ENCODE results near the gene MKRN2. TPM values are rescaled to one million over a fixed set of nuclear protein-coding genes. Genes with fewer than 3 reads are reported as not detected.

Gene MKRN2
- total and polyA plus RNA-seq, 9 of the 15 experiments (the other 6 are each of a cell fraction or from before 2014, with no cell fraction given), result 29.4 to 63.2 (median 42.9) TPM

DNA sequence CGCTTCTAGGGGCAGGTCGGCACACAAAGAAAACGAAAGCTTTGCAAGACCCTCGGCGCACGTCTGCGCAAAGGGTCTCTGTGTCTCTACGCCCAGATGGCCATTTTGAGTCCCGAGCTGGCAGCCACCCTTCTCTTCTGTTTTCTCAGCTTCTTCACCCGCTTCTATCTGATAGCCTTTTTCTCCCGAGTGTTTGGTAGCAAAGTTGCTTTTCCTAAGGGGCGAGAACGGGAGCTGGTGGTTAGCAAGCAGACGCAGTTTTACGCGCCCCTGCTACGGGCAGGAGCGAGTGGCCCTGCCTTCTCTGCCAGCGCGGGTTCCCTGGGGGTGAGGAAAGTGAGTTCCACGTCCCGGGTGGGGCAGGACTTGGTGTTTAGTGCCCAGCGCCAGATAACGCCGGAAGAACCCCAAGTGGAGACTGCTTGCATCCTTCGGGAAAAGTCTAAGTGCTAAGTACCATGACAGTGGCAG, 2.9 kb upstream of the MKRN2 start (continued):
- TF ChIP-seq, protein P1, sequence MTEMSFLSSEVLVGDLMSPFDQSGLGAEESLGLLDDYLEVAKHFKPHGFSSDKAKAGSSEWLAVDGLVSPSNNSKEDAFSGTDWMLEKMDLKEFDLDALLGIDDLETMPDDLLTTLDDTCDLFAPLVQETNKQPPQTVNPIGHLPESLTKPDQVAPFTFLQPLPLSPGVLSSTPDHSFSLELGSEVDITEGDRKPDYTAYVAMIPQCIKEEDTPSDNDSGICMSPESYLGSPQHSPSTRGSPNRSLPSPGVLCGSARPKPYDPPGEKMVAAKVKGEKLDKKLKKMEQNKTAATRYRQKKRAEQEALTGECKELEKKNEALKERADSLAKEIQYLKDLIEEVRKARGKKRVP (CRISPR knock-in tag; IDR thresholded peaks at IDR 0.05), result no peak

DNA sequence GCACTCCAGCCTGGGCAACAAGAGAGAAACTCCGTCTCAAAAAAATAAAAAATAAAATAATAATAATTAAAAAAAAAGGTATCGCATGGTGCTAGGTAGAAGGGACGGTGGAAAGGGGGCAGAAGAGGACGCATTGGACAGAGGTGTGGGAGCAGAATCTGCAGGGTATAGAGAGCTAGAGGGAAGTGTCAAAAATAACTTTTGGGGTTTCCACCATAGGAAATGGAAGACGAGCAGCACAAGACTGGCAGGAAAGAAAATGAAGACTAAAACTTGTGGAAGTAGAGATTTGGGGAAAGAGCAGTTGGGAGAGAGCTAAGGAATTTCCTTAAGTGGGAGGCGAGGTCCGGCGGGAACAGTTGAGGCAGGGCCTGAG, 585 bp upstream of the MKRN2 start:
- peaks cover 44% of the 10 kb centered on the region for H3K79me2 ChIP-seq (ENCODE audit: control insufficient read depth, insufficient read depth, low read length)
- no peak for FAIRE-seq
- CTCF ChIA-PET (ENCODE audit: low intra/inter-chr PET ratio), result no interaction called here
- POLR2A ChIA-PET, result interaction anchor here (0.6 to 5.5 kb wide), 2 partner anchors 10 to 122 kb away, joined by 3 to 25 read pairs; partner anchors contain the start of gene MKRN2OS
- H4K20me1 ChIP-seq (replicated peaks; ENCODE audit: control insufficient read depth, insufficient read depth, low read length), result peaks cover 38% of the 10 kb centered on the region
- no peaks in the 10 kb centered on the region for H3K9me3 ChIP-seq (replicated peaks; ENCODE audit: control insufficient read depth, insufficient read depth, low read depth, low read length)
- in situ Hi-C loops (cut with MboI), result no loop called here
- TSS peak; percentile 83 for BruUV-seq (replicated peaks)
- intact Hi-C loops (cut with micrococcal nuclease), result loop anchor here (5.0 kb wide), 2 partner anchors 106 to 286 kb away; partner anchors contain the start of genes RAF1 and RPL32
- no peaks in the 10 kb centered on the region for H3K27me3 ChIP-seq (ENCODE audit: control insufficient read depth in 2 of 2, insufficient read depth in 2 of 2, low read length in 2 of 2)
- 1% methylated on average over 8 of the region's 8 CpGs for WGBS (ENCODE audit: insufficient coverage, low coverage, missing lambda C conversion rate)
- peak overlapping the region; percentile 91 for H3K27ac ChIP-seq (ENCODE audit: extremely low read depth, low read depth, low read length)
- no peak for DNase-seq (ENCODE audit: extremely low read depth in 1 of 4, low spot score in 3 of 4)
- H3K36me3 ChIP-seq (ENCODE audit: control insufficient read depth, insufficient read depth, low read length), result no peaks in the 10 kb centered on the region
- H3K9me1 ChIP-seq (ENCODE audit: control insufficient read depth, insufficient read depth, low read length), result peaks cover 7% of the 10 kb centered on the region
- peak overlapping the region; percentile 94 for H3K4me2 ChIP-seq (ENCODE audit: insufficient read depth, low read length)
- peak; percentile 4 for ATAC-seq
- H3K4me3 ChIP-seq, result peak overlapping the region; percentile 82
- peaks cover 17 to 22% of the 10 kb centered on the region in 2 experiments for H3K4me1 ChIP-seq (replicated peaks in 1 of 2; ENCODE audit: control insufficient read depth in 2 of 2, insufficient read depth in 2 of 2, low read length in 2 of 2)
- peak overlapping the region; percentile 82 to 99 for H3K9ac ChIP-seq (ENCODE audit: insufficient read depth in 1 of 2, low read depth in 2 of 2, low read length in 2 of 2)
- peak overlapping the region; percentile 94 for H2AFZ ChIP-seq (ENCODE audit: low read depth, low read length)
- TF ChIP-seq SMARCA4 (IDR thresholded peaks at IDR 0.05), result 0 out of 2 replicates have a peak, but pooled peaks have one; percentile 26
- TF ChIP-seq ZNF695 (CRISPR knock-in tag; IDR thresholded peaks at IDR 0.05), result no peak
- TF ChIP-seq HDAC1 (IDR thresholded peaks at IDR 0.05), result peak in 1 of 2 experiments; percentile 70; a peak in 1 of 4 replicates
- 0 out of 2 replicates have a peak, but pooled peaks have one; percentile 5 for TF ChIP-seq ARID1B (IDR thresholded peaks at IDR 0.05)
- 0 out of 2 replicates have a peak, but pooled peaks have one; percentile 7 for TF ChIP-seq LEF1 (IDR thresholded peaks at IDR 0.05)
- TF ChIP-seq MEF2A (IDR thresholded peaks at IDR 0.05; ENCODE audit: control insufficient read depth, low read depth, low read length), result 0 out of 2 replicates have a peak, but pooled peaks have one; percentile 10
- TF ChIP-seq, protein P2, sequence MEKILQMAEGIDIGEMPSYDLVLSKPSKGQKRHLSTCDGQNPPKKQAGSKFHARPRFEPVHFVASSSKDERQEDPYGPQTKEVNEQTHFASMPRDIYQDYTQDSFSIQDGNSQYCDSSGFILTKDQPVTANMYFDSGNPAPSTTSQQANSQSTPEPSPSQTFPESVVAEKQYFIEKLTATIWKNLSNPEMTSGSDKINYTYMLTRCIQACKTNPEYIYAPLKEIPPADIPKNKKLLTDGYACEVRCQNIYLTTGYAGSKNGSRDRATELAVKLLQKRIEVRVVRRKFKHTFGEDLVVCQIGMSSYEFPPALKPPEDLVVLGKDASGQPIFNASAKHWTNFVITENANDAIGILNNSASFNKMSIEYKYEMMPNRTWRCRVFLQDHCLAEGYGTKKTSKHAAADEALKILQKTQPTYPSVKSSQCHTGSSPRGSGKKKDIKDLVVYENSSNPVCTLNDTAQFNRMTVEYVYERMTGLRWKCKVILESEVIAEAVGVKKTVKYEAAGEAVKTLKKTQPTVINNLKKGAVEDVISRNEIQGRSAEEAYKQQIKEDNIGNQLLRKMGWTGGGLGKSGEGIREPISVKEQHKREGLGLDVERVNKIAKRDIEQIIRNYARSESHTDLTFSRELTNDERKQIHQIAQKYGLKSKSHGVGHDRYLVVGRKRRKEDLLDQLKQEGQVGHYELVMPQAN (IDR thresholded peaks at IDR 0.05; ENCODE audit: borderline replicate concordance), result peak; percentile 53; the same call in 1 of the 2 replicates
- TF ChIP-seq ARNT (IDR thresholded peaks at IDR 0.05), result peak in 1 of 2 experiments; percentile 78; a peak in 3 of 4 replicates
- TF ChIP-seq, protein P3, sequence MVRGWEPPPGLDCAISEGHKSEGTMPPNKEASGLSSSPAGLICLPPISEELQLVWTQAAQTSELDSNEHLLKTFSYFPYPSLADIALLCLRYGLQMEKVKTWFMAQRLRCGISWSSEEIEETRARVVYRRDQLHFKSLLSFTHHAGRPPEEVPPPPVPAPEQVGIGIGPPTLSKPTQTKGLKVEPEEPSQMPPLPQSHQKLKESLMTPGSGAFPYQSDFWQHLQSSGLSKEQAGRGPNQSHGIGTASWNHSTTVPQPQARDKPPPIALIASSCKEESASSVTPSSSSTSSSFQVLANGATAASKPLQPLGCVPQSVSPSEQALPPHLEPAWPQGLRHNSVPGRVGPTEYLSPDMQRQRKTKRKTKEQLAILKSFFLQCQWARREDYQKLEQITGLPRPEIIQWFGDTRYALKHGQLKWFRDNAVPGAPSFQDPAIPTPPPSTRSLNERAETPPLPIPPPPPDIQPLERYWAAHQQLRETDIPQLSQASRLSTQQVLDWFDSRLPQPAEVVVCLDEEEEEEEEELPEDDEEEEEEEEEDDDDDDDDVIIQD (CRISPR knock-in tag; IDR thresholded peaks at IDR 0.05), result no peak
- TF ChIP-seq YY1 (IDR thresholded peaks at IDR 0.05; ENCODE audit: borderline replicate concordance in 1 of 3, control insufficient read depth in 1 of 3, extremely low read depth in 1 of 3, insufficient read depth in 3 of 3, insufficient read length in 1 of 3, insufficient replicate concordance in 2 of 3, low read depth in 1 of 3, low read length in 2 of 3), result peak in 2 of 3 experiments; percentile 11 to 29
- peak; percentile 65; the same call in 1 of the 2 replicates for TF ChIP-seq NBN (IDR thresholded peaks at IDR 0.05; ENCODE audit: low read depth)
- TF ChIP-seq, protein P4, sequence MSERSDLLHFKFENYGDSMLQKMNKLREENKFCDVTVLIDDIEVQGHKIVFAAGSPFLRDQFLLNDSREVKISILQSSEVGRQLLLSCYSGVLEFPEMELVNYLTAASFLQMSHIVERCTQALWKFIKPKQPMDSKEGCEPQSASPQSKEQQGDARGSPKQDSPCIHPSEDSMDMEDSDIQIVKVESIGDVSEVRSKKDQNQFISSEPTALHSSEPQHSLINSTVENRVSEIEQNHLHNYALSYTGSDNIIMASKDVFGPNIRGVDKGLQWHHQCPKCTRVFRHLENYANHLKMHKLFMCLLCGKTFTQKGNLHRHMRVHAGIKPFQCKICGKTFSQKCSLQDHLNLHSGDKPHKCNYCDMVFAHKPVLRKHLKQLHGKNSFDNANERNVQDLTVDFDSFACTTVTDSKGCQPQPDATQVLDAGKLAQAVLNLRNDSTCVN (CRISPR knock-in tag; IDR thresholded peaks at IDR 0.05), result peak; percentile 84
- no peak for TF ChIP-seq BHLHE40 (IDR thresholded peaks at IDR 0.05; ENCODE audit: low read length)
- TF ChIP-seq ZKSCAN8 (CRISPR knock-in tag; IDR thresholded peaks at IDR 0.05), result 0 out of 2 replicates have a peak, but pooled peaks have one; percentile 30
